GM21423 (cell line): Measurements from ENCODE around the gene ENOX1.

Experiments
- ATAC-seq: cut with Tn5 transposase; IDR thresholded peaks from one replicate; pipeline ENCODE4 v1.9.1; 2021; ENCODE audit warnings: mild to moderate bottlenecking, moderate library complexity; ENCODE audit not compliant: unreplicated experiment

ENOX1 gene

GRCh38 chr13:43785650-43786471, 911 bp downstream of the ENOX1 start:
- no peak for ATAC-seq

GRCh38 chr13:43785261-43785649, 1.5 kb downstream of the ENOX1 start:
- ATAC-seq = no peak

- no peak for ATAC-seq
Observed at GRCh38 chr13:43784496-43784895, 2.3 kb downstream of the ENOX1 start.

GRCh38 chr13:43783820-43784219, 3.0 kb downstream of the ENOX1 start:
- no peak for ATAC-seq

GRCh38 chr13:43782686-43783085, 4.1 kb downstream of the ENOX1 start:
- no peak for ATAC-seq

- no peak for ATAC-seq
Observed at GRCh38 chr13:43780666-43781065, 6.1 kb downstream of the ENOX1 start.

GRCh38 chr13:43776501-43777079, 10.2 kb downstream of the ENOX1 start:
- no peak for ATAC-seq

GRCh38 chr13:43776006-43776405, 10.8 kb downstream of the ENOX1 start:
- no peak for ATAC-seq

- ATAC-seq = no peak
Observed at GRCh38 chr13:43773602-43774001, 13.2 kb downstream of the ENOX1 start.

- no peak for ATAC-seq
Observed at GRCh38 chr13:43770871-43771270, 15.9 kb downstream of the ENOX1 start.

GRCh38 chr13:43769529-43769928, 17.2 kb downstream of the ENOX1 start:
- no peak for ATAC-seq

- ATAC-seq = no peak
Observed at GRCh38 chr13:43767341-43767931, 19.3 kb downstream of the ENOX1 start.

- no peak for ATAC-seq
Observed at GRCh38 chr13:43766725-43767124, 20.0 kb downstream of the ENOX1 start.

- no peak for ATAC-seq
Observed at GRCh38 chr13:43764349-43764748, 22.4 kb downstream of the ENOX1 start.

- no peak for ATAC-seq
Observed at GRCh38 chr13:43763143-43763759, 23.5 kb downstream of the ENOX1 start.

GRCh38 chr13:43761616-43762315, 25.0 kb downstream of the ENOX1 start:
- ATAC-seq = no peak

- no peak for ATAC-seq
Observed at GRCh38 chr13:43760257-43760656, 26.5 kb downstream of the ENOX1 start.

- no peak for ATAC-seq
Observed at GRCh38 chr13:43758834-43759233, 27.9 kb downstream of the ENOX1 start.

- ATAC-seq = no peak
Observed at GRCh38 chr13:43757266-43757665, 29.5 kb downstream of the ENOX1 start.

GRCh38 chr13:43755844-43756243, 30.9 kb downstream of the ENOX1 start:
- no peak for ATAC-seq

- ATAC-seq = no peak
Observed at GRCh38 chr13:43751624-43752023, 35.1 kb downstream of the ENOX1 start.
